GM12892 (cell line): ENCODE measurements around the gene SCG5.
"Not testable (repeated sequence)": the region's sequence is repeated elsewhere in the genome, so short reads cannot be mapped to it uniquely, and the experiment has no call there.

Experiments used
- POLR2A ChIP-seq: IDR thresholded peaks from 2 replicates; pipeline ENCODE4 v1.6.1; 2011; ENCODE audit warnings: low read depth, low read length, control low read depth
- POLR2AphosphoS5 ChIP-seq: IDR thresholded peaks from 2 replicates; pipeline ENCODE4 v1.6.1; 2011; ENCODE audit warnings: low read depth, low read length, control low read depth
- TAF1 ChIP-seq: IDR thresholded peaks from 2 replicates; pipeline ENCODE4 v1.6.1; 2011; ENCODE audit warnings: low read depth, mild to moderate bottlenecking, control low read depth, low read length, borderline replicate concordance

DNA sequence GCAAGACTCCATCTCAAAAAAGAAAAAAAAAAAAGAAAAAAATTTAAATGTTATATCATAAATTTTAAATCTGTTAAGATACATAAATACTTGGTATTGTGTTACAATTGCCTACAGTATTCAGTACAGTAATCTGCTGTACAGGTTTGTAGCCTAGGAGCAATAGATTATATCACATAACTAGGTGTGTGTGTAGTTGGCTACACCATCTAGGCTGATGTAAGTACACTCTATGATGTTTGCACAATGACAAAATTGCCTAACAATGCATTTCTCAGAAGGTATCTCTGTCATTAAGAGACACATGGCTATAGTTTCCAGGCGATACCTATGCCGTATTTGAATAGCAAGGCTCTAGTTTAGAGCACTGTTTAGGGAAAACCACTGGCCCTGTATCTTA, 32.0 kb upstream of the SCG5 start:
- TF ChIP-seq POLR2A, POLR2AphosphoS5, TAF1: not testable (repeated sequence)
